AG10803 (cell line): ENCODE results near the gene MPPE1.
A peak's percentile ranks its signal among the peaks of the same experiment; 100 is the strongest.

Experiments used
- DNase-seq: peaks from one replicate; pipeline ENCODE4 v3.0.0; 2010; ENCODE audit warnings: low read depth
- H3K4me3 ChIP-seq: 2 replicates; pipeline ENCODE4 v1.5.1; 2011; ENCODE audit warnings: mild to moderate bottlenecking, low read length, control low read depth
- TF ChIP-seq, protein P1 (sequence below): conservative IDR thresholded peaks from 2 replicates; pipeline ENCODE4 v1.5.1; 2011; ENCODE audit warnings: mild to moderate bottlenecking, low read length, control low read depth, inconsistent platforms

Gene MPPE1

DNA sequence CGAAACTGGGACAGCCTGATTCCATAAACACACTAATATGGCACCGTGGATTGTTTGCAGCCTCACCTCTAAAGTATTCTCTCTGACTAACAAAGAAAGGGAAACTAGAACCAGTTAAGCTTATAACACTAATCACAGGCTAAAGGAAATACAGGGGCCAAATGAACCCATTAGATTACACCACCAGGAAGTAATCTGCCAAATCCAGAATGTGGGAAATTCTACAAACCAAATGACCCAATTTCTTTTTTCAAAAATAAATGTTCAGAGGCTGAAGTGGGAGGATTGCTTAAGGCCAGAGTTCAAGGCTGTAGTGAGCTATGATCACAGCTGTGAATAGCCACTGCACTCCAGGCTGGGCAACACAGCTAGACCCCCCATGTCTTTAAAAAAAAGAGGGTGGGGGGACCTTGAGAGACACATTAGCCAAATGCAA, 1.5 kb upstream of the MPPE1 start:
- DNase-seq = peak; percentile 59
- TF ChIP-seq, protein P1, sequence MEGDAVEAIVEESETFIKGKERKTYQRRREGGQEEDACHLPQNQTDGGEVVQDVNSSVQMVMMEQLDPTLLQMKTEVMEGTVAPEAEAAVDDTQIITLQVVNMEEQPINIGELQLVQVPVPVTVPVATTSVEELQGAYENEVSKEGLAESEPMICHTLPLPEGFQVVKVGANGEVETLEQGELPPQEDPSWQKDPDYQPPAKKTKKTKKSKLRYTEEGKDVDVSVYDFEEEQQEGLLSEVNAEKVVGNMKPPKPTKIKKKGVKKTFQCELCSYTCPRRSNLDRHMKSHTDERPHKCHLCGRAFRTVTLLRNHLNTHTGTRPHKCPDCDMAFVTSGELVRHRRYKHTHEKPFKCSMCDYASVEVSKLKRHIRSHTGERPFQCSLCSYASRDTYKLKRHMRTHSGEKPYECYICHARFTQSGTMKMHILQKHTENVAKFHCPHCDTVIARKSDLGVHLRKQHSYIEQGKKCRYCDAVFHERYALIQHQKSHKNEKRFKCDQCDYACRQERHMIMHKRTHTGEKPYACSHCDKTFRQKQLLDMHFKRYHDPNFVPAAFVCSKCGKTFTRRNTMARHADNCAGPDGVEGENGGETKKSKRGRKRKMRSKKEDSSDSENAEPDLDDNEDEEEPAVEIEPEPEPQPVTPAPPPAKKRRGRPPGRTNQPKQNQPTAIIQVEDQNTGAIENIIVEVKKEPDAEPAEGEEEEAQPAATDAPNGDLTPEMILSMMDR = no peak
- H3K4me3 ChIP-seq = peak overlapping the region; percentile 85

DNA sequence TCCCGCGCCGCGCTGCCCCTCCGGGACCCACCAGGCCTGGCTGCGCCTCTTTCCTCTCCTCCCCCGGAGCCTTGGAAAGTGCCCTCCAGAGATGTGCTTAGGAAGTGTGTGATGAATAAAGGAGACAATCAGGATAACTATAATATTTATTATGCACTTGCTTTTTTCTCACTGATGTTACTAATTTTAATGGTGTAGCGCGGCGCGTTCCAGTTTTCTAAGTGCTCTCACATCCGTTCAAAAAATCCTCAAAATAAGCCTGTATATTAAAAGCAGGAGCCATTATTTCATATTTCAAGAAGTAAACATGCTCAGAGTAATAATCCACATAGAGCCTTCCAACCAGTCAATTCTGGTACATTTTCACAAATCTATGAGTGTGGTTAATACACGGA, 941 bp upstream of the MPPE1 start:
- H3K4me3 ChIP-seq = peak overlapping the region; percentile 85
- DNase-seq = no peak
- TF ChIP-seq, protein P1 = no peak

DNA sequence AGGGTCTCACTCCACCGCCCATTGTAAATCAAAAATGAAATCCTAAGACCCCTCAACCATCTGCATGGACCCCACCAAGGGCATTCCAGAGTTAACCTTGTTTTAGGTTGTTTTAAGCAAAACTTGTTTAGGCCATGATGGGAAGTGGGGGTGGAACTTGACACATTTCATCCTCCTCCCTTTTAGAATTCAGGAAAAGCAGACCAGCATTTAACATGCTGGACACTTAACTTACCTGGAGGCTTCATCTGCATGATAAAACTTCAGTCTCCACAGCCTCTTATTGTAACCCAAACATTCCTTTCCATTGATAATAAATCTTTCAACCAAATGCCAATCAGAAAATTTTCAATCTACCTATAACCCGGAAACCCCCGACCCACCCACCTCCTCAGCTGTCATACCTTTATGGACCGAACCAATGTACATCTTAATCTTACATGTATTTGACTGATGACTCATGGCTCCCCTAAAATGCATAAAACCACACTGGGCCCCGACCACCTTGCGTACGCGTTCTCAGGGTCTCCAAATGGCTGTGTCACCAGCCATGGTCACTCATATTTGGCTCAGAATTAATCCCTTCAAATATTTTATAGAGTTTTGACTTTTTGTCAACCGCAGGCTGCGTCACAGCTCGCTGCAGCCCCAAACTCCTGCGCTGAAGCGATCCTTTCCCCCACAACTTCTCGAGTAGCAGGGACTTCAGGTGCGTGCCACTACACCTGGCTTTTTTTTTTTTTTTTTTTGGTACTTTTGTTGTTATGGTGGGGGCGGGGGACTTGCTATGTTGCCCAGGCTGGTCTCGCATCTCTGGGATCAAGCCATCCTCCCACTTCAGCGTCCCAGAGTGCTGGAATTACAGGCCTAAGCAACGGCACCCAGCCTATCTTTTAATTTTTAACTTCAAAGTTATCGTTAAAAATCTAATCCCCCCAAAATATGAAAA, 917 bp downstream of the MPPE1 start:
- TF ChIP-seq, protein P1 = no peak
- H3K4me3 ChIP-seq = peak overlapping the region; percentile 85
- DNase-seq = no peak

DNA sequence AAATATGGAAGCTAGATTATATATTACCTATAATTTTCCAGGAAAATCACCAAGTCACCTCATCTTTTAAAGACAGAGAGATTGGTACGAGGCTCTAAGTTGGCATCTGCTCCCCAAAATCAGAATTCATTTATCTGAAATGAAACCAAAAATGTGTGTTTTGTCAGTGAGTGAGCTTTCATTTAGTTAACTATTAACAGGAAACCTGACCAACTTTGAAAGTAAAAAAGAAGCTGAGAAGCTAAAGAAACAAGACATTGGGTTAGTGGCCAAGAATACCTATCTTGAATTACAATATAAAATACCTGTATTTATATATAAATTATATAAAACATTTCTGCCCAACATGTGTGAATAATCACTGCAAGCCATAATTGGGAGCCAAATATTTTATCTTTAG, 1.9 kb downstream of the MPPE1 start:
- DNase-seq = no peak
- TF ChIP-seq, protein P1 = no peak
- H3K4me3 ChIP-seq = no peak overlapping the region

DNA sequence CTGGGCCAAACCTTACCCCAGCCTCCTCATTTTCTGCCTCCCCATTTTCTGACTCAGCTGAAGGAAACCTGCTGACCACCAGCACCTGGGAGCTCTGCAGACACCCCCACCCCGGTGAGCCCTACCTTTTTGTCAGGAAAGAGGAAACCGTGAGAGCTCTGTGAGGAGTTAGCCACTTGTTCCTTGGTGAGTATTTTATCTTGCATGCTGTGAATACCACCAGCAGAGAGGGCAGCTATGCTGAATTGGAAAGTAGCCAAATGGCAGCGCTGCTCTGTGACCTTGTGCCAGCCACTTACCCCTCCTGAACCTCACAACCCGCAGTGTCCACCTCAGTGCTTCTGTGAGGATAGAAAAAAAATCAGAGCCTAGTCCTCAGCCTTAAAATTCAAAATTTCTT, 2.5 kb downstream of the MPPE1 start:
- H3K4me3 ChIP-seq = no peak overlapping the region
- DNase-seq = no peak
- TF ChIP-seq, protein P1 = no peak

DNA sequence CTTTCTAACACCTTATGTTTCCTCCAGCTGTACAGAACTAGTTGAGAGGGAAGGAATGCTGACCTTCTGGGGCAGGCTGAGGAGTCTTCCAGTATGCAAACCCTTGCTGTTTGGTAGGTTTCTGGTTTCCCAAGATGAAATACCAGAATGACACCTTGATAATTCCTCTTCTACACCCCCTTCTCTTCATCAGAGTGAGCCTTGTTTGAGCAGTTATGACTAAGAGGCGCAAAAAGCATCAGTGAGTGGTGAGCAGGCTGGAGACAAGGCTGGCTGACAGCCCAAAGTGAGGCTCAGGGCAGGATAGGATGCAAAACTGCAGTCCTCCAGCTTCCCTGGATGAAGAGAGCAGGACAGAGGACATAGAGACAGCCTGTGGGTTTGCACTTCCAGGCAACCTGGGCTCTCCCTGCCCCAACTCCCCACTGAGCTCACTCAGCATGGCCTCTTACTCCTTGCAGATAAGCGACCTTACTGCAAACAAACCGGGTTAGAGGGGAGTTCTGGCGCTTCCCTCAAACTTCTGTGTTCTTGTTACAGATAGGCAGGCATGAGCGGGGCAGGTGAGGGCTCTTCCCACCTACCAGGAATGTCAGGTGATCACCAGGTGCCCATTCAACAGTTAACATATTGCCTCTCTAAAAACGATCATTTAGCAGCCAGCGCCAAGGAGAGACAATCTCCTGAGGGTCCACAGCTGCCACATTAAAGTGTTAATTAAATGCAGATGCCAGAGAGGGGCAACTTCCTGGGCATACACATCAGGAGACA, 5.4 kb downstream of the MPPE1 start:
- no peak overlapping the region for H3K4me3 ChIP-seq
- peak; percentile 2 for DNase-seq
- TF ChIP-seq, protein P1 = no peak
